ENCODE results near the gene TMPRSS13.
"Not testable (repeated sequence)": the region's sequence is repeated elsewhere in the genome, so short reads cannot be mapped to it uniquely, and the experiment has no call there.

The TMPRSS13 gene

DNA sequence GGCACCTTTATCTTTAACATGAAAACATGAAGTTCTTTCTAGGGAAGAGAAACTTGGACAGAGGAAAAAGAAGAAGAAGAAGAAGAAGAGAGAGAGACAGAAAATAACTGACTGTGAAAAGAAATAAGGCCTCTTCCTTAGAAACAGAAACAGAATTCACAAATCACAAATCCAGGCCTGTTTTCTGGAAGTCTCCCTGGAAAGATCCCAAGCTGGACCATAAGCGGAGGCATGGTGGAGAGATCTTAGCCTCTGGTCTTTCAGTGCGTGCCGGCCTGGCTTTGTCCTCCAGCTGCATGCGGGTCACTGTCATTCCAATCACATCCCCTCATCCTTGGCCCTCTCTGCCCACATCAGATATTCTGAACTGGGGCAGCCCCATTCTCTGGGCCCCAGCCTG is 59.6 kb downstream of the TMPRSS13 start:
- DNase-seq: no peak

DNA sequence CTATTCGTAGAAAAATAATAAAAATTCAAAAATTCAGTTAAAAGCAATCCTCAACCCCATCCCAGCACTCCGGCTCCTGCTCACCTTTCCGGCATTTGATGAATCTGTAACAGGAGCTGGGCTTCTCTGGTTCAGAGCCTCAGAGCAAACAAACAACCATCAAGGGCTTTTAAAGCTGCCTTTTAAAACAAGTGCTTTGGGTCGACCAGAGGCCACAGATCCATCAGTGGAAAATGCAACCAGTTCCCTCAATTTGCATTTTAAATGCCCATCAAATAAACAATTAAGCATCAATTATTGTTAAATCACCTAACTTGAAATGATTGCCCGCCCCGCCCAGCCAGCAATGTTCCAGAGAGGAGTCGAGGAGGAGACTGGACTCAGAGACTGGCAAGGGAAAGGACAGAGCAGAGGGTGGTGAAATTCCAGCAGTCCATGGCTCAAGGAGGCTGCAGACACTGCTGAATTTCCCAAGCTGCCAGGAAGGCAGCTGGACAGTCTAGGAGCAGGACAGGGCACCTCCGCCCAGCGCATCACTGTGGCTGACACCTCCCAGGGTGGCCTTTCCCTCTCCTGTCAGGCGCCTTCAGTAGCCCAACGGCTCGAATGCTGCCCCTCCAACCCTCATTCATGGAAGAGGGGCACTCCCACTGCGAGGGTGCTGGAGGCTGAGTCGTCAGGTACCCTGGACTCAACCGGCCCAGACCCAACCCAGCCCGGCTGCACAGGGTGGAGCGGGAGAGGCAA is 60.2 kb downstream of the TMPRSS13 start:
- no peak for DNase-seq

DNA sequence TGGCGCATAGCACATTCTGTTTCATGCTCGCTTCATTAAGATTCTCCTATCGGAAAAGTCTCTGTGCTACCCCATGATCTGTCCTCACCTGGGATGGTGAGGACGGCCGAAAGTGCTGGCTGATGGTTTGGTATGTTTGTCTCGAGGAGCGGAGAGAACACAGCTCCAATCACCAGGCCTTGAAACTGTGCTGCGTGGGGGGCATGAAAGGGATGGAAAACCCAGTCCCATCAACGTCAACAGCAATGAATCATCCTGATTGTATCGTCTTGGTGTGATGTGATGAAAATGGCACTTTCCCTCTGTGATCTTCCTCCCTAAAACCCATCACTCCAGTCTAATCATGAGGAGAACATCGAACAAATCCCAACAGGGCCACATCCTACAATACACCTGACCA is 61.1 kb downstream of the TMPRSS13 start:
- DNase-seq: no peak

DNA sequence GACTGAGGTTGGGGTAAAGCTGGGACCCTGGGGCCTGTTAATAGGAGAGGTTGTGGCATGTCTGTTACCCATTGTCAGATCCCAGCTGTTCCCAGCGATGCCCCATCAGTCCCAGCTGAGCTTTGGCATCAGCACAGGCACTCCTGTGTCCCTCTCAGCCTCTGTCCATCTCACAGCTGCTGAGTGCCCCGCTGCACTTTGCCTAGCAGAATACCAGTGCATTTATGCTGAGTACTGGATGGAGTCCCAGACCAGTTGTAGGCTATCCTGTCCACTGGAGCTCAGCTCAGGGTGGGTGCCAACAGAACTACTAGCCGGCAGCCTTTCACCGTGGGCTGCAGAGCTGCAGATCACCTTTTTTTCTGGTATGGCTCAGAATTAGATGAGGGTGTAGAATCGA is 62.7 kb downstream of the TMPRSS13 start:
- no peak for DNase-seq

DNA sequence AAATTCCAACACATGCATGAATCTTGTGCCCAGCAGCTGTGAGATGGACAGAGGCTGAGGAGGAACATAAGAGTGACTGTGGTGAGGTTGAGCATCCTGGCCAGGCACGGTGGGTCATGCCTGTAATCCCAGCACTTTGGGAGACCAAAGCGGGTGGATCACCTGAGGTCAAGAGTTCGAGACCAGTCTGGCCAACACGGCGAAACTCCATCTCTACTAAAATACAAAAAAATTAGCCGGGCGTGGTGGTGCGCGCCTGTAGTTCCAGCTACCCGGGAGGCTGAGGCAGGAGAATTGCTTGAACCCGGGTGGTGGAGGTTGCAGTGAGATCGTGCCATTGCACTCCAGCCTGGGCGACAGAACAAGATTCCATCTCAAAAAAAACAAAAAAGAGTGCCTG is 63.7 kb downstream of the TMPRSS13 start:
- not testable (repeated sequence) for DNase-seq

DNA sequence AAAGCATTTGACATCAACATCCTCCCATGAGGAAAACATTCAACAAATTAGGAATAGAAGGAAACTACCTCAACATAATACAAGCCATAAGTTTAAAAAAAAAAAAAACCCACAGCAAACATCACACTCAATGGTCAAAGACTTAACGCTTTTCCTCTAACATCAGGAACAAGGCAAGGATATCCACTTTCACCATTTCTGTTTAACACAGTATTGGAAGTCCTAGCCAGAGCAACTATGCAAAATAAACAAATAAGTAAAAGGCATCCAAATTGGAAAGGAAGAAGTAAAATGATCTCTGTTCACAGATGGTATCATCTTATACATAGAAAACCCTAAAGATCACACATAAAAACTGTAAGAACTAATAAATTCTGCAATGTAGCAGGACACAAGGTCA is 65.8 kb downstream of the TMPRSS13 start:
- no peak for DNase-seq

DNA sequence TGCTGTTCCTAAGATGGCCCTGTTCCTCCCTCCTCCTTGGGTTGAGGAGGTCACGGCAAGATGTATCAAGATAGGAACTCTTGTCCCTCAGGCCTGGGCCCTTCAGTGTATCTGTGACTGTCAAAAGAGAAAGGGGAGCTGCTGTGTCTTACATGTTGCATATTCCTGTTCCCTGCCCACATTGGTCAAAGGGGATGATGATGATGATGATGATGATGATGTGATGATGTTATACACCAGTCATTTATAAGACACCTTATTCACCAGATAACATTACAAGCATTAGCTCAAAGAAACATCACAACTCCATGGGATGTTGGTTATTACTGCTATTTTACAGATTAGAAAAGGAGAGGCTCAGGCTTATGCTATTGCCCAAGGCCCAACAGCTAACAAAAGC is 66.4 kb downstream of the TMPRSS13 start:
- DNase-seq: no peak

DNA sequence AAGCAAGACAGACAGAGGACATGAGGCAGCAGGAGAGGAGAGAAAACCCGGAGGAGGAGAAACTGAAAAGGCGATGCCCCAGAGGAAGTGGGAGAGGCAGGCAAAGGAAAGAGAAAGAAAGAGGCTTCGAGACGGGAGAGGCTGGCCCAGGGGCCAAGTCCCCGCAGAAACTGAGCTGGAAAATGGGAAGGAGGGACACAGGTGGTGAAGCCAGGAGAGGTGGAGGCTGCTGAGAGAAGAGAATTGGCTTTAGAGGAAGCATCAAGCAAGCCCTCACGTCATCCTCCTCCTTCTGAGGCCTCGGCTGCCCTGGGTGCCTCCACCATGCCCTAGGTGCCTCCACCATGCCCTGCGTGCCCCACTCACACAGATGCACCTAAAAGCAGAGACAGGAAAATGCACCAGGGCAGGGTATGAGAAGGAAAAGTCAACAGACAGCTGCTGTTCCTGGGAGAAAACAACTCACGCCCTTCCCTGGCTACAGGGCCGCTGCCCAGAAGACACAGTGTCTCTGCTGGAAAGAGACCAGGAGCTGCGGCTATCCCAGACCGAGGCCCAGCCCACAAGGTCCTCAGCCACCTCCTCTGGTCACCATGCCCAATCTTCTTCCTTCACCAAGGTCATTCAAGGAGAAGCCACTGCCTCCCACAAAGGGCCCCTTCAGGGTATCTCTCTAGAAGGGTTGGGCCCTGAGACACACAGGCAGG is 67.0 kb downstream of the TMPRSS13 start:
- no peak for DNase-seq

DNA sequence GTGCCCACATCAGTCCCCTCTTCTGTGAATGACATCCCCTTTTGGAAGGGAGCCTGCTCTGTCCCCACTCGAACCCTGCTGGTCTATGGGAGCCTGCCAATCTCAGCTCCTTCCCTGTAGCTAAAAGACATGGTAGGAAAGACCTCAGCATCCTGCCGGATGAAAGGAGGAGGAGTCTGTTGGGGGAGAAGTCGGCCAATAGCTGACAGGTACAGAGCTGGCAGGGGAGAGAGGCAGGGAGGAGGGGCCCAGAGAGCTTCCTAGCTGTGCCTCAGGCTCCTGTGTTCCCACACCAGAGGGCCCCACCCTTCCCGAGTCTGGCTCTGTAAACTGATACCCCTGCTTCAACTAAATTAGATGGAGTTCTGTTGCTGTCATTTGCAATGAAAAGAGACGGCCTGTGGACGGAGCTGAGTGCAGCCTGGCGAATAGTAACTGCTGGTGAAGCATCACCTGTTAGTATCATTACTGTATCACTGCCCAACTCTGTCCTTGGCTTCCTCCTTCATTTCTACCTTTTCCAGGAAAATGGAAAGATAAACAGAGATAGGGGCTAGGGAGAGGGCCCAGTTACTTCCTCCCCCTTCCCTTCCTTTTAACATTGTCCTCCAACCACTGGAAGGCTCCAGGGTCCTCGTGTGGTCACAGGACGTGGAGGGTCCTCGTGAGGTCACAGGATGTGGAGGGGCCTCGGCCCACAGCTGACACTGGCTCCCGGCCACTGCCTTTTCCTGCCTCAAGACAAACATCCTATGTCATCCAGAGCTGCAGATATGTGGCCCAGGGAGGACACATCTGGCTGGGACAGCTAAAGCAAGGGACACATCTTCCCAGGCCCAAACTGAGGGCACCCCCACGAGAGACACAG is 67.8 kb downstream of the TMPRSS13 start:
- DNase-seq: peak; percentile 47

DNA sequence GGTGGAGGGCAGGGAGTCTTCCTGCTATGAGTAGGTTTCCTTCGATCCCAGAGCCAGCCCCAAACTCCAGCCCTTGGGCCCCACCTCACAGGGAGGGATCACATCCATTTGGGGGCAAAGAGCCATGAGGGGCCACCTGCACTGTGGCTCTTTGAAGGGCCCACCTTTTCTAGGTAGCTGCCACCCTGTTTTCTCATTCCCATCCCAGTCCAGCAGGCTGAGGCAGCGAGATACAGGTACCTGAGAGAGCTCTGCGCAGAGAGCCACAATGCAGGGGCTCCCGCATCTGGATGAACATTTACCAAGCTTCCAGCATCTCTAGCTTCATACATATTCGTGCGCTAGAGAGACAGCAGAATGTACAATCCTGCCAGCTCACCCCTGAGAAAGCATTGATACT is 69.1 kb downstream of the TMPRSS13 start:
- no peak for DNase-seq

DNA sequence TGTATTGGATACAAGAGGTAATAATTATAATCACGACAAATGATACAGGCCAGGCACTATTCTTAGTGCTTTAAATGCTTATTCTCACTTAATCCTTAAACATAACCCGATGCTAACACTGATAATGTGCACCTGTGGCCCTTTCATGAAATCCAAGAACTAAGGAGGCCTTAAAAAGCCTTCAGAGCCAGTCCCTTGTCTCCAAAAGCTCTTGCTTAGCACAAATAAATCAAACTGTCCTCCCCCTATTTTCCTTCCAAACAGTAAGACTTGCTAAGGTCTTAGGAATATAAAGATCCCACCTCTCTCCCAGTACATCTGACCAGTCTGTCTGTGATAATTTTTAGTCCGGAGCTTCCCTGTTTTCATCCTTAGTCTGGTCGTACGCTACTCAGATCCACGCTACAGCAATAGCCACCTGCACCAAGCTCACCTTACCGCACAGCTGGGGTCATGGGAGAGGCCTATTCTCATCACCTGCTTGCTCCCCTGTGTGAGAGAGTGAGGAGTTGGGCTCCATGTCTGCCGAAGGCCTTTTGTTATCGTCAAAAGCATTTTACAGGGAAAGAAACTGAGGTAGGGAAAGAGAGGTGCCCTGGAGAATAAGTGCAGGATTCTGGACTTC is 69.6 kb downstream of the TMPRSS13 start:
- DNase-seq: no peak

DNA sequence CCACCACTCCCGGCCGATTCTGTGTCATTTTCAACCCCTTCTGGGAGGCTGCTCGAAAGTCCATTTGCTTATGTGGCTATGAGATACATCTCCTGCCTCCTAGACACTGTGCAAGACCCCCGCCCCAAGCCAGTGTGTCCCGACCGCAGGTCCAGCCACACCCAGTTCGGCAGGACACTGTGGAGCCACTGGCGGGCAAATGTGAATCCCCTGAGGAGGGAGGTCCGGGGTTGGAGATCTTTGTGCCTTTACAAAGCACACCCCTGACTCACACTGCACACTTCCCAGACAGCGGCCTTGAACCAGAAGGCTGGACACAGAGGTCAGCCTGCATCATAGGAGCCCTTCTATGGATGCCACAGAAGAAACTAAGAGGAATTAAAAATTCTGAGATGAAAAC is 70.1 kb downstream of the TMPRSS13 start:
- no peak for DNase-seq

DNA sequence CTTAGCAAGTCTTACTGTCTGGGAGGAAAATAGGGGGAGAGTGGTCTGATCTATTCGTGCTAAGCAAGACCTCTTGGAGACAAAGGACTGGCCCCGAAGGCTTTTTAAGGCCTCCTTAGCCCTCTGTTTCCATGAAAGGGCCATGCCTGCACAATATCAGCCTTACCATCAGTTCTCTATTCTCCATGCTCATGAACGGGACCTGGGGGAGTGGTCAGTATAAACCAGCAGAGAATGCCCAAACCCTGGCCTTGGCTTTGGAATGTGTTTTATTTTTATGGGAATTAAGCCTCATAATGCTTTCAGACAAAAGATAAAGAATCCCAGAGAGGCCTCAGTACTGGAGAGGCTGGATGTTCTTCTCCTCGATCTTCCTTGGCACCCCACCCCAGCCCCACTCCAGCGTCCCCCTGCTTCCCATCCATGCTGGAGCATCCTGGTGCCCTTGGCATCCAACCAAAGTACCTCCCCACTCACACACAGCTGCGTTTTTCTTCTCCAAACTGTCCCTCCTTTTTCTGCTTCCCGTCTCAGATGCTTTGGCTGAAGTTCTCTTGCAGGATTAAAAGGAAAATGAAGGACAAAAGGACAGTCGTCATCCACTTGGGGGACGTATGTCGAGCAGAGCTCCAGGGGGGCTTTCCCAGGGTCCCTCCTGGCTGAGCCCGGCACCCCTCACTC is 71.3 kb downstream of the TMPRSS13 start:
- no peak for DNase-seq

DNA sequence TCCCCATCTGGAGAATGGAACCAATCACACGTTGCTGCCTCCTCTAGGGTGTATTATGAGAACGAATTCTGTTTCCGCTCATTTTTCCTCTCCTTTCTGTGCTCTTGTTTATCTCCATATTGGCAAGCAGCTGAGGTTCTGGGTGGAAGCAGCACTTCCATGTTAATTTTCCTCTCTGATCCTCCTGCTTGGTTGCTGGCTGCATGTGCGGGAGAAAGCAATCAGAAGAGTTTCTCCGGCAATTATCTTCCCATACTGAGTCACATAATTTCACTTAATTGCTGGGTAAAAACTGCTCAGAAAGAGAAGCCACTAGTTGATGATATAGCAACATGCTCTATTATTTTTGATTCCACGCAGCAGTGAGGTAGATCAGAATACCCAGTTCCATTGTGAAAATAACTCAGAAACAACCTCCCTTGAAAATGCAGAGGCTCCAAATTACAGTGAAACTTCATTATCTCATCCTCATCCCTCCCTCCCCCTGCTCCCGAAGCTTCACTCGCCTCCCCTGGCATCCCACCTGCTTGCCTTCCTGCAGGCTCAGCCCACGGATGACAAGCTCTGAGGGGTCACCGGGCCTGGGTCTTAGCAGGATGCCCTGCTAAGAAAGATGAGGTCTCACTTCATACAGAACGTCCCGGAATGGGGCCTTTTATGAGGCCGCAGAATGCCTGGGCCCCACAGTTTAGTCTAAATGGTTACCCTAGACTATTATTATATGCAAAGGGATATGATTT is 73.1 kb downstream of the TMPRSS13 start:
- DNase-seq: no peak

DNA sequence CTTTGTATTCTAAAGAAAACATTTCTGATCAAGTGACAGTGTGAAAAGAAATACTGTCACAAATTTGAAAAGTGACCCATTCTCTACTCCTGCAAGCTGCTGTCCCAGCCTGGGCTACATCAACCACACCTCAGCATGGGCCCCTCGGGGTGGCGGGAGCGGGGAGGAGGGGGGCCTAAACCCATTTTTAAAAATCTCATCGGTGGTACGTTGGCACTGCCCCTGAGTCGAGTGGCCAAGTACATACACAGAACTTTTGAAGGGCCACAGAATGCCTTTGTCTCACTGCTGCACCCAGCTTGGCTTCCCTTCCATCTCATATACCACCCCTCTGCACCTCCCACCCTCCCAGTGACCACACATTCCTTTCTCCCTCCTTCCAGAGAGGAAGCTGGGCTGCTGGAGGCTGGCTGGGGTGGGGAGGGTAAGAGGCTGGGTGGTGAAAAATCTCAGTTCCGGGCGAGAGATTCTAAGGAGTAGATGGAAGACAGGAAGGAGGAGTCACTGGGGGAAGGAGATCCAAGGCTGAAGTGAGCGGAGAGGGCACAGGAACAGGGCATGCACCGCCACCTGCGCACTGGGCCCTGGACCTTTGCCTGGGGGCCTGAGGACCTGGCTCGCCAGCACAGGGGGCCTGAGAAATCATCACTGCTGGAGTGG is 73.9 kb downstream of the TMPRSS13 start:
- DNase-seq: no peak

DNA sequence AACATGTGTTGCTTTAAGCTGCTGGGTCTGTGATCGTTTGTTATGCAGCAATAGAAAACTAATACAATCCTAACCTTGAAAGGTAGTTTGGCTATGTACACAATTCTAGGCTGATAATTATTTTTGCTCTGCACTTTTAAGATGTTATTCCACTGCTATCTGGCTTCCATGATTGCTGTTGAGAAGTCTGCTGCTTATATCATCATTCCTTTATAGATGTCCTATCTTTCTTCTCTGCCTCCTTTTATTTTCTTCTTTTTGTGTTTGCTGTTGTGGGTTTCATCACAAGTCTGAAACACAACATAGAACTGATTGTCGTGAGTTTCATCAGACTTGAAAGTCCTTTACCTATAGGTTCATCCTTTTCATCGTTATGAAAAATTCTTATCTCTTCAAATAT is 76.9 kb downstream of the TMPRSS13 start:
- no peak for DNase-seq

DNA sequence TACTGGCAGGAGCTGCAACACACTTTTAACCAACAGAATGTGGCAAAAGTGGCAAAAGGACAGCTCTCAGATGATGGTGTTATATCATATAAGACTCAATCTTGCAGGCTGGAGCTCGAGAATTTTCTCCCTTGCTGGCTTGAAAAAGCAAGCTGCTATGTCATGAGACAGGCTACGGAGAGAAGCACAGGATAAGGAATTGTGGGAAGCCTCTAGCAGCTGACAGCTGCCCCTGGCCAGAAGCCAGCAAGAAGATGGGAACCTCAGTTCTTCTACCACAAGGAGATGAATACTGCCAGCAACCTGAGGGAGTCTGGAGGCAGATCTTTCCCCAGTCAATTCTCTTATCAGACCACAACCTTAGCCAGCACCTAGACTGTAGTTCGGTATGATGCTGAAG is 77.3 kb downstream of the TMPRSS13 start:
- no peak for DNase-seq

DNA sequence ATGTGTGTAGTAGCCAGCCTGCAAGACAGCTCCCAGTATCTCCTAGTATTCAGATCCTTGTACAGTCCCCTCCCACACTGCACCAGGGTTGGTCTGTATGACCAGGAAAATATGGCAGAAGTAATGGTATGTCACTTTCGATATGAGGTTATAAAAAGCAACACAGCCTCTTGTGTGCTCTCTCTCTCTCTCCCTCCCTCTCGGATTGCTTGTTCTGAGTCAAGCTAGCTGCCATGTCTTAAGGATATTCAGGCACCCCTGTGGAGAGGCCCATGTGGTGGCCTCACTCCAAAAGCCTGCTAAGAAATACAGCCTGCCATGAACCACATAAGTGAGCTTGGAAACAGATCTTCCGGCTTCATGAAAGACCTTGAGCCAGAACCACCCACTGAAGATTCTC is 78.1 kb downstream of the TMPRSS13 start:
- DNase-seq: no peak

Measured in NCI-H524 treated with DMSO at 0.1 percent for 48 hours (cell line).